Neural progenitor cell (in vitro differentiated cells): ENCODE measurements around the gene CCDC106.

Experiments used
- EZH2 ChIP-seq: fragments of 200-600 bp; sonication (generic); IDR thresholded peaks from 2 replicates; pipeline ENCODE4 v1.6.1; 2017; ENCODE audit warnings: antibody characterized with exemption, mild to moderate bottlenecking, moderate library complexity
- EZH2phosphoT487 ChIP-seq: fragments of 200-600 bp; sonication (generic); IDR thresholded peaks from 2 replicates; pipeline ENCODE4 v1.6.1; 2017; ENCODE audit warnings: antibody characterized with exemption
- TF ChIP-seq, protein P1 (sequence below): fragments of 200-600 bp; sonication (generic); IDR thresholded peaks from 2 replicates; pipeline ENCODE4 v1.5.1; 2017; ENCODE audit warnings: antibody characterized with exemption, mild to moderate bottlenecking

DNA sequence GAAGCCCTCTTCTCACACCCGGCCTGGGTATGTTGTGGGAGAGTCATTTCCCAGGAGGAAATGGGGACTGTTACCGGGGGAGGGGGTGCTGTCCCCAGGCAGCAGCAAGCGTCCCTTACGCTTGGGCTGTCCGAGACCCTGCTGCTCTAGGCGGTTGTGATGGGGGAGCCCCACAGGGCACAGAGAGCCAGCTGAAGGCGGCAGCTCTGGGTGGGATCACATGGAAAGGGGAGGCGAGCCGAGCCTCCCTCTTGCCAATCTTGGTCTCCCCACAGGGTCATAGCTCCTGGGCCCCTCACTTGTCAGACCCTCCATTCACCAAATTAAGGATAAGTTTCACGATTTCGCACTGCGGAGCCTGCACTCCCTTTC lies 49.0 kb downstream of the CCDC106 start:
- TF ChIP-seq EZH2 (no peak), EZH2phosphoT487 (no peak)
- TF ChIP-seq, protein P1, sequence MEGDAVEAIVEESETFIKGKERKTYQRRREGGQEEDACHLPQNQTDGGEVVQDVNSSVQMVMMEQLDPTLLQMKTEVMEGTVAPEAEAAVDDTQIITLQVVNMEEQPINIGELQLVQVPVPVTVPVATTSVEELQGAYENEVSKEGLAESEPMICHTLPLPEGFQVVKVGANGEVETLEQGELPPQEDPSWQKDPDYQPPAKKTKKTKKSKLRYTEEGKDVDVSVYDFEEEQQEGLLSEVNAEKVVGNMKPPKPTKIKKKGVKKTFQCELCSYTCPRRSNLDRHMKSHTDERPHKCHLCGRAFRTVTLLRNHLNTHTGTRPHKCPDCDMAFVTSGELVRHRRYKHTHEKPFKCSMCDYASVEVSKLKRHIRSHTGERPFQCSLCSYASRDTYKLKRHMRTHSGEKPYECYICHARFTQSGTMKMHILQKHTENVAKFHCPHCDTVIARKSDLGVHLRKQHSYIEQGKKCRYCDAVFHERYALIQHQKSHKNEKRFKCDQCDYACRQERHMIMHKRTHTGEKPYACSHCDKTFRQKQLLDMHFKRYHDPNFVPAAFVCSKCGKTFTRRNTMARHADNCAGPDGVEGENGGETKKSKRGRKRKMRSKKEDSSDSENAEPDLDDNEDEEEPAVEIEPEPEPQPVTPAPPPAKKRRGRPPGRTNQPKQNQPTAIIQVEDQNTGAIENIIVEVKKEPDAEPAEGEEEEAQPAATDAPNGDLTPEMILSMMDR, result no peak
